ENCODE results near the gene TNS1. TPM values are rescaled to one million over a fixed set of nuclear protein-coding genes. Genes with fewer than 3 reads are reported as not detected.

The TNS1 gene
- total and polyA plus RNA-seq, 9 of the 15 experiments (the other 6 are each of a cell fraction or from before 2014, with no cell fraction given) = 0.13 to 2.7 (median 0.77) TPM

- POLR2A ChIA-PET = no interaction called here
- no peaks in the 10 kb centered on the region for H3K79me2 ChIP-seq (ENCODE audit: control insufficient read depth, insufficient read depth, low read length)
- in situ Hi-C loops (cut with MboI) = no loop called here
Measured at GRCh38 chr2:217998926-217999594, 3.7 kb downstream of the TNS1 start.

GRCh38 chr2:217997510-217997909 lies 5.3 kb downstream of the TNS1 start:
- ATAC-seq = no peak
- CTCF ChIA-PET (ENCODE audit: low intra/inter-chr PET ratio) = no interaction called here
- H4K20me1 ChIP-seq (replicated peaks; ENCODE audit: control insufficient read depth, insufficient read depth, low read length) = no peaks in the 10 kb centered on the region
- no peak for TF ChIP-seq RFX1 (IDR thresholded peaks at IDR 0.05)
- TF ChIP-seq ZNF639 (CRISPR knock-in tag; conservative IDR thresholded peaks at IDR 0.05 in 1 of 2, IDR thresholded peaks at IDR 0.05 in 1 of 2) = no peak
- TF ChIP-seq RCOR1 (IDR thresholded peaks at IDR 0.05; ENCODE audit: borderline replicate concordance in 1 of 2, low read depth in 2 of 2, low read length in 2 of 2) = no peak
- no peak for TF ChIP-seq SRF (CRISPR knock-in tag; IDR thresholded peaks at IDR 0.05)
- TF ChIP-seq CBX2 (IDR thresholded peaks at IDR 0.05; ENCODE audit: insufficient read depth, low read length, poor library complexity, severe bottlenecking) = no peak
- TF ChIP-seq BRCA1 (IDR thresholded peaks at IDR 0.05) = no peak
- TF ChIP-seq BRCA1 (CRISPR knock-in tag; IDR thresholded peaks at IDR 0.05) = no peak
- no peak for TF ChIP-seq TGIF2 (CRISPR knock-in tag; IDR thresholded peaks at IDR 0.05)
- TF ChIP-seq GATAD2A (IDR thresholded peaks at IDR 0.05) = no peak
- TF ChIP-seq ARID1B (IDR thresholded peaks at IDR 0.05) = no peak

More at GRCh38 chr2:217998926-217999594, 3.7 kb downstream of the TNS1 start:
- no peaks in the 10 kb centered on the region for H3K9me1 ChIP-seq (ENCODE audit: control insufficient read depth, insufficient read depth, low read length)
- DNase-seq (ENCODE audit: extremely low read depth in 1 of 4, low spot score in 3 of 4) (no peak), FAIRE-seq (no peak), ATAC-seq (no peak)
- peaks cover 0 to 25% of the 10 kb centered on the region in 2 experiments; a peak in 2 of 5 replicates for H3K27me3 ChIP-seq (ENCODE audit: control insufficient read depth in 2 of 2, insufficient read depth in 2 of 2, low read length in 2 of 2)
- H4K20me1 ChIP-seq (replicated peaks; ENCODE audit: control insufficient read depth, insufficient read depth, low read length) = no peaks in the 10 kb centered on the region
- H3K27ac ChIP-seq (ENCODE audit: extremely low read depth, low read depth, low read length) = no peak overlapping the region
- CTCF ChIA-PET (ENCODE audit: low intra/inter-chr PET ratio) = no interaction called here
- intact Hi-C loops (cut with micrococcal nuclease) = loop anchor here (5.0 kb wide), 1 partner anchor 33 kb away; no protein-coding TSS in a partner anchor
- H3K4me1 ChIP-seq (replicated peaks in 1 of 2; ENCODE audit: control insufficient read depth in 2 of 2, insufficient read depth in 2 of 2, low read length in 2 of 2) = no peaks in the 10 kb centered on the region; a peak in 1 of 5 replicates
- no peak overlapping the region for H2AFZ ChIP-seq (ENCODE audit: low read depth, low read length)
- BruUV-seq (replicated peaks) = no TSS peak
- no peaks in the 10 kb centered on the region for H3K9me3 ChIP-seq (replicated peaks; ENCODE audit: control insufficient read depth, insufficient read depth, low read depth, low read length)
- H3K36me3 ChIP-seq (ENCODE audit: control insufficient read depth, insufficient read depth, low read length) = no peaks in the 10 kb centered on the region
- no peak overlapping the region for H3K4me2 ChIP-seq (ENCODE audit: insufficient read depth, low read length)
- no peak for TF ChIP-seq BRD9 (IDR thresholded peaks at IDR 0.05; ENCODE audit: low read depth, partially characterized antibody)
- no peak for TF ChIP-seq PRPF4 (IDR thresholded peaks at IDR 0.05; ENCODE audit: insufficient read depth, low read depth, low read length, poor library complexity, severe bottlenecking)
- no peak for TF ChIP-seq CREM (IDR thresholded peaks at IDR 0.05; ENCODE audit: low read depth)
- TF ChIP-seq HDGF (IDR thresholded peaks at IDR 0.05) = no peak
- no peak for TF ChIP-seq JUNB (CRISPR knock-in tag; conservative IDR thresholded peaks at IDR 0.05)
- no peak for TF ChIP-seq U2AF1 (optimal IDR thresholded peaks at IDR 0.05; ENCODE audit: low read depth, low read length)
- no peak for TF ChIP-seq ZNF584 (CRISPR knock-in tag; IDR thresholded peaks at IDR 0.05; ENCODE audit: low read depth)
- no peak for TF ChIP-seq ZNF444 (CRISPR knock-in tag; IDR thresholded peaks at IDR 0.05)
- no peak for TF ChIP-seq SREBF1 (IDR thresholded peaks at IDR 0.05; ENCODE audit: borderline replicate concordance, low read depth, low read length)
- TF ChIP-seq POLR3A (IDR thresholded peaks at IDR 0.05; ENCODE audit: borderline replicate concordance, extremely low read depth, insufficient read depth, insufficient read length) = no peak
- no peak overlapping the region for H3K4me3 ChIP-seq
- 0% methylated on average over 10 of the region's 10 CpGs for WGBS (ENCODE audit: insufficient coverage, low coverage, missing lambda C conversion rate)
- no peak overlapping the region for H3K9ac ChIP-seq (ENCODE audit: insufficient read depth in 1 of 2, low read depth in 2 of 2, low read length in 2 of 2)

More at GRCh38 chr2:217997510-217997909, 5.3 kb downstream of the TNS1 start:
- H3K79me2 ChIP-seq (ENCODE audit: control insufficient read depth, insufficient read depth, low read length) = no peaks in the 10 kb centered on the region
- FAIRE-seq (no peak), DNase-seq (ENCODE audit: extremely low read depth in 1 of 4, low spot score in 3 of 4) (no peak)
- no peak overlapping the region for H3K4me3 ChIP-seq
- H2AFZ ChIP-seq (ENCODE audit: low read depth, low read length) = no peak overlapping the region
- H3K4me1 ChIP-seq (replicated peaks in 1 of 2; ENCODE audit: control insufficient read depth in 2 of 2, insufficient read depth in 2 of 2, low read length in 2 of 2) = no peaks in the 10 kb centered on the region
- in situ Hi-C loops (cut with MboI) (no loop called here), intact Hi-C loops (cut with micrococcal nuclease) (loop anchor here (5.0 kb wide), 1 partner anchor 35 kb away; no protein-coding TSS in a partner anchor)
- no peaks in the 10 kb centered on the region for H3K9me3 ChIP-seq (replicated peaks; ENCODE audit: control insufficient read depth, insufficient read depth, low read depth, low read length)
- no peaks in the 10 kb centered on the region for H3K9me1 ChIP-seq (ENCODE audit: control insufficient read depth, insufficient read depth, low read length)
- H3K9ac ChIP-seq (ENCODE audit: insufficient read depth in 1 of 2, low read depth in 2 of 2, low read length in 2 of 2) = no peak overlapping the region
- WGBS (ENCODE audit: insufficient coverage, low coverage, missing lambda C conversion rate) = 5% methylated on average over 11 of the region's 11 CpGs
- H3K4me2 ChIP-seq (ENCODE audit: insufficient read depth, low read length) = no peak overlapping the region
- no TSS peak for BruUV-seq (replicated peaks)
- no peaks in the 10 kb centered on the region for H3K36me3 ChIP-seq (ENCODE audit: control insufficient read depth, insufficient read depth, low read length)
- peaks cover 0 to 29% of the 10 kb centered on the region in 2 experiments; a peak in 2 of 5 replicates for H3K27me3 ChIP-seq (ENCODE audit: control insufficient read depth in 2 of 2, insufficient read depth in 2 of 2, low read length in 2 of 2)
- POLR2A ChIA-PET = interaction anchor here (0.6 kb wide), 1 partner anchor 150 kb away, joined by 3 read pairs; no protein-coding TSS in a partner anchor
- H3K27ac ChIP-seq (ENCODE audit: extremely low read depth, low read depth, low read length) = no peak overlapping the region

All from K562 (cell line).